ENCODE data around the gene FRMD4A.

DNA sequence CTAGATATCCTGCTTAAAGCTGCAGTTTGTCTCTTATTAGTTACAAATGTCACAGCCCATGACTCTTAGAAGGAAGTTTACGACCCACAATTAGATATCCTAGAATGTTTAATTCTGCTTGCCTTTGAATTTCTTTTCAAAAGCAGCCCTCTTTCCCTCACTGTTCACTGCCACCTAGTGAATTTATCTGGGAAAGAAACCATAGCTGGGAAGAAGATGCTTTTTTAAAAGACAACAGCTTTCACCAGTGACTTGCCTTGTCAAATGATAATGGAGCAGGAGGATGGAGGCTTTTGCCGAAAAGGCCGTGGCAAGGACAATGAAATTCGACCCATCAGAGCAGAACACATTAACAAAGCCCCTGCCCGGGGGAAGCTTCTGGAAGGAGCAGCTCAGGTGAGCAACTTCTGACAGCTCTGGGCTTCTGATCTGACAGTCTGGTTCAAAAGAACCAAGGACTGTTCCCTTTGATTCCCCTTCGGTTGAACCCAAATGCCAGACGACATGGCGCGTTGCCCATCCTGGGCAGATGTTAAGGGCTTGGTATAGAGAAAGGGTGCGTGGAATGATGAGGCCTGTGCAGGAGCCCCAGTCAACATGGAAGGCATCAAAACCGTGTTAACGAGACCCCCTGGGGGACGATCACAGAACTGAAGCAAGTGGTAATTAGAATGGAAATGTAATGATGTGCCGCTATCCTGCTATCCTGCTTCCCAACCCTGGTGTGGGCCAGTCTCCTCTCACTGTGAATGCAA is 236.8 kb downstream of the FRMD4A start:
- TF ChIP-seq, protein P1, sequence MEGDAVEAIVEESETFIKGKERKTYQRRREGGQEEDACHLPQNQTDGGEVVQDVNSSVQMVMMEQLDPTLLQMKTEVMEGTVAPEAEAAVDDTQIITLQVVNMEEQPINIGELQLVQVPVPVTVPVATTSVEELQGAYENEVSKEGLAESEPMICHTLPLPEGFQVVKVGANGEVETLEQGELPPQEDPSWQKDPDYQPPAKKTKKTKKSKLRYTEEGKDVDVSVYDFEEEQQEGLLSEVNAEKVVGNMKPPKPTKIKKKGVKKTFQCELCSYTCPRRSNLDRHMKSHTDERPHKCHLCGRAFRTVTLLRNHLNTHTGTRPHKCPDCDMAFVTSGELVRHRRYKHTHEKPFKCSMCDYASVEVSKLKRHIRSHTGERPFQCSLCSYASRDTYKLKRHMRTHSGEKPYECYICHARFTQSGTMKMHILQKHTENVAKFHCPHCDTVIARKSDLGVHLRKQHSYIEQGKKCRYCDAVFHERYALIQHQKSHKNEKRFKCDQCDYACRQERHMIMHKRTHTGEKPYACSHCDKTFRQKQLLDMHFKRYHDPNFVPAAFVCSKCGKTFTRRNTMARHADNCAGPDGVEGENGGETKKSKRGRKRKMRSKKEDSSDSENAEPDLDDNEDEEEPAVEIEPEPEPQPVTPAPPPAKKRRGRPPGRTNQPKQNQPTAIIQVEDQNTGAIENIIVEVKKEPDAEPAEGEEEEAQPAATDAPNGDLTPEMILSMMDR (IDR thresholded peaks at IDR 0.05; ENCODE audit: insufficient read depth, low read length): no peak
- no peak for TF ChIP-seq POLR2AphosphoS5 (IDR thresholded peaks at IDR 0.05; ENCODE audit: low read depth)
- TF ChIP-seq, protein P2, sequence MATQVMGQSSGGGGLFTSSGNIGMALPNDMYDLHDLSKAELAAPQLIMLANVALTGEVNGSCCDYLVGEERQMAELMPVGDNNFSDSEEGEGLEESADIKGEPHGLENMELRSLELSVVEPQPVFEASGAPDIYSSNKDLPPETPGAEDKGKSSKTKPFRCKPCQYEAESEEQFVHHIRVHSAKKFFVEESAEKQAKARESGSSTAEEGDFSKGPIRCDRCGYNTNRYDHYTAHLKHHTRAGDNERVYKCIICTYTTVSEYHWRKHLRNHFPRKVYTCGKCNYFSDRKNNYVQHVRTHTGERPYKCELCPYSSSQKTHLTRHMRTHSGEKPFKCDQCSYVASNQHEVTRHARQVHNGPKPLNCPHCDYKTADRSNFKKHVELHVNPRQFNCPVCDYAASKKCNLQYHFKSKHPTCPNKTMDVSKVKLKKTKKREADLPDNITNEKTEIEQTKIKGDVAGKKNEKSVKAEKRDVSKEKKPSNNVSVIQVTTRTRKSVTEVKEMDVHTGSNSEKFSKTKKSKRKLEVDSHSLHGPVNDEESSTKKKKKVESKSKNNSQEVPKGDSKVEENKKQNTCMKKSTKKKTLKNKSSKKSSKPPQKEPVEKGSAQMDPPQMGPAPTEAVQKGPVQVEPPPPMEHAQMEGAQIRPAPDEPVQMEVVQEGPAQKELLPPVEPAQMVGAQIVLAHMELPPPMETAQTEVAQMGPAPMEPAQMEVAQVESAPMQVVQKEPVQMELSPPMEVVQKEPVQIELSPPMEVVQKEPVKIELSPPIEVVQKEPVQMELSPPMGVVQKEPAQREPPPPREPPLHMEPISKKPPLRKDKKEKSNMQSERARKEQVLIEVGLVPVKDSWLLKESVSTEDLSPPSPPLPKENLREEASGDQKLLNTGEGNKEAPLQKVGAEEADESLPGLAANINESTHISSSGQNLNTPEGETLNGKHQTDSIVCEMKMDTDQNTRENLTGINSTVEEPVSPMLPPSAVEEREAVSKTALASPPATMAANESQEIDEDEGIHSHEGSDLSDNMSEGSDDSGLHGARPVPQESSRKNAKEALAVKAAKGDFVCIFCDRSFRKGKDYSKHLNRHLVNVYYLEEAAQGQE (IDR thresholded peaks at IDR 0.05; ENCODE audit: insufficient replicate concordance, low read depth): no peak

All from HL-60 (cell line).